ENCODE data around the gene C3orf62. TPM values are rescaled to one million over a fixed set of nuclear protein-coding genes. Genes with fewer than 3 reads are reported as not detected.
"Not testable (repeated sequence)": the region's sequence is repeated elsewhere in the genome, so short reads cannot be mapped to it uniquely, and the experiment has no call there.

Gene C3orf62
- total and polyA plus RNA-seq, 4 donors, result 3.8 to 8.0 (median 5.1) TPM

DNA sequence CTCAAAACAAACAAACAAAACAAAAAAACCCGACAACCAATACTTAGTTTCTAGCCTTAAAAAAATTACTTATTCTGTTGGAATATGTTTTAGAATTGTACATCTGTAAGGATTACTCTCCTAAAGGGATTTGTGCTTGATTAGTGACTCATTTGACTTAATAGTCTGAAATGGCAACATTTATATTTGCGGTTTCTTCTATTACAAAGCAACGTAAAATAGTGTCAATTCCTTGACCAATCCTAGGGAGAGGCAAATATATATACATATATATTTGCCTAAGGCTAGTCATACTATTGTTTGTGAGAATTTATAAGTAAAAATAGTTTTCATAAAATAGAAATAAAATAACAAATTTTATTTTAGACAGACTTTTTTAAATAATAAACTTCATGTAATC is 39.7 kb downstream of the C3orf62 start:
- peaks cover 0 to 3% of the 10 kb centered on the region in 2 donors for H3K36me3 ChIP-seq (ENCODE audit: control insufficient read depth in 1 of 2, insufficient read depth in 2 of 2, low read length in 1 of 2)
- no peak overlapping the region for H3K27ac ChIP-seq (ENCODE audit: low read depth in 1 of 2, low read length in 2 of 2)
- intact Hi-C loops (cut with DNase I), result no loop called here
- H3K4me3 ChIP-seq (ENCODE audit: low read length in 2 of 2), result no peak overlapping the region
- no peaks in the 10 kb centered on the region for H3K27me3 ChIP-seq (ENCODE audit: control insufficient read depth in 1 of 2, insufficient read depth in 2 of 2, low read length in 1 of 2)
- ATAC-seq (ENCODE audit: low FRiP score), result no peak
- H3K4me1 ChIP-seq (ENCODE audit: control insufficient read depth in 1 of 2, insufficient read depth in 2 of 2, low read length in 2 of 2), result no peaks in the 10 kb centered on the region
- no peak for DNase-seq
- H3K9me3 ChIP-seq (ENCODE audit: control insufficient read depth, low read length), result peaks cover 7% of the 10 kb centered on the region
- WGBS, 2 donors, result 92 to 94% methylated on average over 3 of the region's 3 CpGs

DNA sequence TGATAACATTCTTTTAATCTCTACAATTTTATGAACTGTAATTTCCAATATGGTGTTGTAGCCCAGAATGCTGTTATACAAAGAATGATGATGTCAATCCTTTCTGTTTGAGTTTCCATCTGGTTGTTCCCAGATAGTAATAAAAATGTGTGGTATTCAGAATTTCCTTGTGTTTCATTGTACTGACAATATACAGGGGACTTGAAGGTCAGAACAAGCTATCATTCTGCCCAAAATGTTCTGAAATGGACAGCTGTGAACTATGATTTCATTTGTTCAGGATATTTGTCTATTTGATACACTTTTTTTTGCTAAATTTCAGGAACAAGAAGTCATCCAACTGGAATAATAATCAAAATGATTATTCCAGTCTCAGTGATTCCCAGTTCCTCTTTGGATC is 40.8 kb downstream of the C3orf62 start:
- Histone ChIP-seq H3K27ac (ENCODE audit: low read depth in 1 of 2, low read length in 2 of 2) (no peak overlapping the region), H3K36me3 (ENCODE audit: control insufficient read depth in 1 of 2, insufficient read depth in 2 of 2, low read length in 1 of 2) (peaks cover 0 to 3% of the 10 kb centered on the region in 2 donors), H3K9me3 (ENCODE audit: control insufficient read depth, low read length) (peaks cover 7% of the 10 kb centered on the region), H3K4me1 (ENCODE audit: control insufficient read depth in 1 of 2, insufficient read depth in 2 of 2, low read length in 2 of 2) (no peaks in the 10 kb centered on the region), H3K27me3 (ENCODE audit: control insufficient read depth in 1 of 2, insufficient read depth in 2 of 2, low read length in 1 of 2) (no peaks in the 10 kb centered on the region), H3K4me3 (ENCODE audit: low read length in 2 of 2) (no peak overlapping the region)
- DNase-seq, result no peak
- intact Hi-C loops (cut with DNase I), result no loop called here
- ATAC-seq (ENCODE audit: low FRiP score), result no peak

DNA sequence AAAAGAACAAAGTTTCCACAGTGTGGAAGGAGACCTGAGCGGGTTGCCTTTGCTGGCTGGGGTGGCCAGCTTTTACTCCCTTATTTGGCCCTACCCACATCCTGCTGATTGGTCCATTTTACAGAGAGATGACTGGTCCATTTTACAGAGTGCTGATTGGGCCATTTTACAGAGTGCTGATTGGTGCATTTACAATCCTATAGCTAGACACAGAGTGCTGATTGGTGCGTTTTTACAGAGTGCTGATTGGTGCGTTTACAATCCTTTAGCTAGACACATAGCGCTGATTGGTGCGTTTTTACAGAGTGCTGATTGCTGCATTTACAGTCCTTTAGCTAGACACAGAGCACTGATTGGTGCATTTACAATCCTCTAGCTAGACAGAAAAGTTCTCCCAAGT is 48.2 kb downstream of the C3orf62 start:
- H3K27ac ChIP-seq (ENCODE audit: low read depth in 1 of 2, low read length in 2 of 2); H3K4me3 ChIP-seq (ENCODE audit: low read length in 2 of 2); intact Hi-C loops (cut with DNase I); H3K9me3 ChIP-seq (ENCODE audit: control insufficient read depth, low read length); DNase-seq; H3K4me1 ChIP-seq (ENCODE audit: control insufficient read depth in 1 of 2, insufficient read depth in 2 of 2, low read length in 2 of 2); H3K27me3 ChIP-seq (ENCODE audit: control insufficient read depth in 1 of 2, insufficient read depth in 2 of 2, low read length in 1 of 2); ATAC-seq (ENCODE audit: low FRiP score); H3K36me3 ChIP-seq (ENCODE audit: control insufficient read depth in 1 of 2, insufficient read depth in 2 of 2, low read length in 1 of 2): not testable (repeated sequence)
- WGBS, 2 donors, result 91 to 93% methylated on average over 5 of the region's 5 CpGs

DNA sequence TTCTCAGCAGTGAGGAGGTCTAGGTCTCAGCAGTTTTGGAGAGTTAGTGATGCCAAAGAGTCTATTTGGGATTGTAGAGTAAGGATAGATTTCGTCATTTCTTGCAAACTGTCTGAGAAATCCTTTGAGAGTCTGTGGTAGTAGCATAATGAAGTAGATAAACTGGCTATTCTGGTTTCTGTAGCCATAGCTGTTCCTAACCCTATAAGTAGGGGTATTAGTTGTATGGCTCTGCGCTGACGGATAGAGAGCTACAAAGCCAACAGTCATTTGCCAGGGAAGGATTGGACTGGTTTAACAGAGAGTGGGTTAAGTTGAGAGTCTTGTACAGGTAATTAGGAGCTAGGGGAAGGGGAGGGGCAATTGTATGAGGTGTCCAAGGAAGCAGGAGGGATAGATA is 55.0 kb downstream of the C3orf62 start:
- intact Hi-C loops (cut with DNase I), result no loop called here
- Histone ChIP-seq H3K36me3 (ENCODE audit: control insufficient read depth in 1 of 2, insufficient read depth in 2 of 2, low read length in 1 of 2) (no peaks in the 10 kb centered on the region), H3K9me3 (ENCODE audit: control insufficient read depth, low read length) (no peaks in the 10 kb centered on the region), H3K4me3 (ENCODE audit: low read length in 2 of 2) (no peak overlapping the region), H3K4me1 (ENCODE audit: control insufficient read depth in 1 of 2, insufficient read depth in 2 of 2, low read length in 2 of 2) (peaks cover 0 to 2% of the 10 kb centered on the region in 2 donors), H3K27me3 (ENCODE audit: control insufficient read depth in 1 of 2, insufficient read depth in 2 of 2, low read length in 1 of 2) (no peaks in the 10 kb centered on the region), H3K27ac (ENCODE audit: low read depth in 1 of 2, low read length in 2 of 2) (no peak overlapping the region)
- ATAC-seq (ENCODE audit: low FRiP score), result no peak
- DNase-seq, result no peak
- 93 to 98% methylated on average over 3 of the region's 3 CpGs for WGBS, 2 donors

DNA sequence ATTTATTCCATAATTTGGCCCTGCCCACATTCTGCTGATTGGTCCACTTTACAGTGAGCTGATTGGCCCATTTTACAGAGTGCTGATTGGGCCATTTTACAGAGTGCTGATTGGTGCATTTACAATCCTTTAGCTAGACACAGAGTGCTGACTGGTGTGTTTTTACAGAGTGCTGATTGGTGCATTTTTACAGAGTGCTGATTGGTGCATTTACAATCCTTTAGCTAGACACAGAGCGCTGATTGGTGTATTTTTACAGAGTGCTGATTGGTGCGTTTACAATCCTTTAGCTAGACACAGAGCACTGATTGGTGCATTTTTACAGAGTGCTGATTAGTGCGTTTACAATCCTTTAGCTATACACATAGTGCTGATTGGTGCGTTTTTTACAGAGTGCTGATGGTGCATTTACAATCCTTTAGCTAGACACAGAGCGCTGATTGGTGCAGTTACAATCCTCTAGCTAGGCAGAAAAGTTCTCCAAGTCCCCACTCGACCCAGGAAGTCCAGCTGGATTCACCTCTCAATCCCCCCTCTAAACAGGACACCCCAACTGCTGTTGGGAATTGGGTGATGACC is 56.0 kb downstream of the C3orf62 start:
- H3K36me3 ChIP-seq (ENCODE audit: control insufficient read depth in 1 of 2, insufficient read depth in 2 of 2, low read length in 1 of 2); H3K4me3 ChIP-seq (ENCODE audit: low read length in 2 of 2); intact Hi-C loops (cut with DNase I); H3K27ac ChIP-seq (ENCODE audit: low read depth in 1 of 2, low read length in 2 of 2); H3K4me1 ChIP-seq (ENCODE audit: control insufficient read depth in 1 of 2, insufficient read depth in 2 of 2, low read length in 2 of 2); DNase-seq; H3K27me3 ChIP-seq (ENCODE audit: control insufficient read depth in 1 of 2, insufficient read depth in 2 of 2, low read length in 1 of 2); ATAC-seq (ENCODE audit: low FRiP score); H3K9me3 ChIP-seq (ENCODE audit: control insufficient read depth, low read length): not testable (repeated sequence)
- 94% methylated on average over 6 of the region's 6 CpGs for WGBS, 2 donors

DNA sequence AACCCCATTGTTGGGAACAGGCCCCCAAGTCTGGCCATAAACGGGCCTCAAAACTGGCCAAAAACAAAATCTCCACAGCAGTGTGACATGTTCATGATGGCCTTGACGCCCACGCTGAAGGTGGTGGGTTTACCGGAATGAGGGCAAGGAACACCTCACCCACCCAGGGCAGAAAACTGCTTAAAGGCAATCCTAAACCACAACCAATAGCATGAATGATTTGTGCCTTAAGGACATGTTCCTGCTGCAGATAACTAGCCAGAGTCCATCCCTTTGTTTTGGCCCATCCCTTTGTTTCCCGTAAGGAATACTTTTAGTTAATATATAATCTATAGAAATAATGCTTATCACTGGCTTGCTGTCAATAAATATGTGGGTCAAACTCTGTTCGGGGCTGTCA is 57.9 kb downstream of the C3orf62 start:
- Histone ChIP-seq H3K9me3 (ENCODE audit: control insufficient read depth, low read length) (no peaks in the 10 kb centered on the region), H3K27me3 (ENCODE audit: control insufficient read depth in 1 of 2, insufficient read depth in 2 of 2, low read length in 1 of 2) (no peaks in the 10 kb centered on the region), H3K27ac (ENCODE audit: low read depth in 1 of 2, low read length in 2 of 2) (no peak overlapping the region), H3K4me1 (ENCODE audit: control insufficient read depth in 1 of 2, insufficient read depth in 2 of 2, low read length in 2 of 2) (peaks cover 0 to 2% of the 10 kb centered on the region in 2 donors), H3K36me3 (ENCODE audit: control insufficient read depth in 1 of 2, insufficient read depth in 2 of 2, low read length in 1 of 2) (no peaks in the 10 kb centered on the region), H3K4me3 (ENCODE audit: low read length in 2 of 2) (no peak overlapping the region)
- ATAC-seq (ENCODE audit: low FRiP score) (no peak), DNase-seq (no peak)
- intact Hi-C loops (cut with DNase I), result no loop called here
- WGBS, 2 donors, result 94 to 96% methylated on average over 6 of the region's 6 CpGs

Small RNA genes within 50 kb of the gene (microRNA-seq; reads per million reads assigned to microRNA genes)
- gene MIR4271, result 0 reads per million in 2 donors

Other genes starting within 250 kb of the C3orf62 start
- 100 to 1,000 TPM in 1 of 2 donors, 10 to 100 TPM in 1; 84.6 to 101 TPM for gene IMPDH2, start 247.8 kb downstream of the C3orf62 start, total RNA-seq
- gene IMPDH2, start 247.8 kb downstream of the C3orf62 start, polyA plus RNA-seq, result 100 to 1,000 TPM in 1 of 2 donors, 10 to 100 TPM in 1; 47.6 to 111 TPM
- gene QRICH1, start 183.2 kb downstream of the C3orf62 start, total RNA-seq, result 100 to 1,000 TPM in 1 of 2 donors, 10 to 100 TPM in 1; 77.3 to 103 TPM
- gene QRICH1, start 183.2 kb downstream of the C3orf62 start, polyA plus RNA-seq, result 10 to 100 TPM in 1 of 2 donors, 1 to 10 TPM in 1; 8.3 to 66.9 TPM
- 100 to 1,000 TPM; 127 to 164 TPM for gene QARS1, start 172.5 kb downstream of the C3orf62 start, total RNA-seq
- 100 to 1,000 TPM; 142 to 267 TPM for gene QARS1, start 172.5 kb downstream of the C3orf62 start, polyA plus RNA-seq
- gene USP19, start 156.4 kb downstream of the C3orf62 start, total RNA-seq, result 10 to 100 TPM; 40.3 to 54.8 TPM
- 10 to 100 TPM; 22.7 to 31.0 TPM for gene USP19, start 156.4 kb downstream of the C3orf62 start, polyA plus RNA-seq
- 100 to 1,000 TPM; 362 to 707 TPM for gene LAMB2, start 144.2 kb downstream of the C3orf62 start, total RNA-seq
- gene LAMB2, start 144.2 kb downstream of the C3orf62 start, polyA plus RNA-seq, result 1,000 to 10,000 TPM in 1 of 2 donors, 100 to 1,000 TPM in 1; 200 to 1,923 TPM
- gene CCDC71, start 110.9 kb downstream of the C3orf62 start, total RNA-seq, result 10 to 100 TPM; 13.2 to 16.6 TPM
- gene CCDC71, start 110.9 kb downstream of the C3orf62 start, polyA plus RNA-seq, result 10 to 100 TPM in 1 of 2 donors, 1 to 10 TPM in 1; 1.8 to 11.8 TPM
- 10 to 100 TPM; 27.0 to 40.2 TPM for gene KLHDC8B, start 105.6 kb downstream of the C3orf62 start, total RNA-seq
- gene KLHDC8B, start 105.6 kb downstream of the C3orf62 start, polyA plus RNA-seq, result 10 to 100 TPM; 16.0 to 31.3 TPM
- gene USP4, start 62.8 kb upstream of the C3orf62 start, total RNA-seq, result 10 to 100 TPM; 65.0 to 81.5 TPM
- gene USP4, start 62.8 kb upstream of the C3orf62 start, polyA plus RNA-seq, result 10 to 100 TPM; 18.3 to 60.5 TPM
- 100 to 1,000 TPM; 174 to 209 TPM for gene GPX1, start 81.1 kb upstream of the C3orf62 start, total RNA-seq
- gene GPX1, start 81.1 kb upstream of the C3orf62 start, polyA plus RNA-seq, result 100 to 1,000 TPM; 316 to 484 TPM
- gene RHOA, start 134.7 kb upstream of the C3orf62 start, total RNA-seq, result 100 to 1,000 TPM; 465 to 552 TPM
- gene RHOA, start 134.7 kb upstream of the C3orf62 start, polyA plus RNA-seq, result 100 to 1,000 TPM; 367 to 580 TPM
- 10 to 100 TPM; 23.8 to 27.2 TPM for gene TCTA, start 135.2 kb upstream of the C3orf62 start, total RNA-seq
- gene TCTA, start 135.2 kb upstream of the C3orf62 start, polyA plus RNA-seq, result 10 to 100 TPM; 24.8 to 27.3 TPM
- gene AMT, start 145.2 kb upstream of the C3orf62 start, total RNA-seq, result 10 to 100 TPM in 1 of 2 donors, 1 to 10 TPM in 1; 3.6 to 11.3 TPM
- gene AMT, start 145.2 kb upstream of the C3orf62 start, polyA plus RNA-seq, result 10 to 100 TPM; 12.6 to 70.8 TPM
- 10 to 100 TPM; 10.7 to 25.6 TPM for gene NICN1, start 152.1 kb upstream of the C3orf62 start, total RNA-seq
- 10 to 100 TPM in 1 of 2 donors, 1 to 10 TPM in 1; 5.5 to 23.4 TPM for gene NICN1, start 152.1 kb upstream of the C3orf62 start, polyA plus RNA-seq
- gene DAG1, start 193.0 kb upstream of the C3orf62 start, total RNA-seq, result 10 to 100 TPM; 70.3 to 87.4 TPM
- 10 to 100 TPM; 15.3 to 25.3 TPM for gene DAG1, start 193.0 kb upstream of the C3orf62 start, polyA plus RNA-seq